Activated naive CD8-positive, alpha-beta T cell treated with anti-CD3 and anti-CD28 coated beads for 36 hours (primary cell): Measurements from ENCODE around the gene HOXA9. TPM values are rescaled to one million over a fixed set of nuclear protein-coding genes. Genes with fewer than 3 reads are reported as not detected.

Source experiments
- DNase-seq: peaks from one replicate; pipeline ENCODE4 v3.0.0; 2021
- H3K27ac Mint-ChIP-seq: one replicate; pipeline ENCODE4 v1.8.0; 2022; ENCODE audit warnings: mild to moderate bottlenecking, moderate library complexity, mixed read lengths
- H3K27me3 Mint-ChIP-seq: one replicate; pipeline ENCODE4 v1.8.0; 2022; ENCODE audit warnings: mild to moderate bottlenecking, mixed read lengths
- H3K36me3 Mint-ChIP-seq: one replicate; pipeline ENCODE4 v1.8.0; 2021; ENCODE audit warnings: mild to moderate bottlenecking, mixed read lengths
- H3K4me1 Mint-ChIP-seq: one replicate; pipeline ENCODE4 v1.8.0; 2021; ENCODE audit warnings: mixed read lengths
- H3K4me3 Mint-ChIP-seq: one replicate; pipeline ENCODE4 v1.8.0; 2022; ENCODE audit warnings: mild to moderate bottlenecking, moderate library complexity, mixed read lengths
- H3K9me3 Mint-ChIP-seq: one replicate; pipeline ENCODE4 v1.8.0; 2022; ENCODE audit warnings: mixed read lengths
- total RNA-seq, 2 experiments: library from RNA; stranded (reverse); gene quantifications; one replicate each; pipeline ENCODE4 v1.2.3, GENCODE V29; 2021

HOXA9 gene
- total RNA-seq, 2 experiments from 2014 or later, result not detected

- Mint-ChIP-seq H3K27ac (no peak overlapping the region), H3K4me3 (no peak overlapping the region), H3K36me3 (no peaks in the 10 kb centered on the region), H3K27me3 (peaks cover 91% of the 10 kb centered on the region), H3K4me1 (peaks cover 18% of the 10 kb centered on the region), H3K9me3 (no peaks in the 10 kb centered on the region)
- DNase-seq, result no peak
Measured at GRCh38 chr7:27194686-27195379, 29.5 kb upstream of the HOXA9 start.

- Mint-ChIP-seq H3K4me1 (peaks cover 21% of the 10 kb centered on the region), H3K36me3 (no peaks in the 10 kb centered on the region), H3K27me3 (peaks cover 95% of the 10 kb centered on the region), H3K9me3 (no peaks in the 10 kb centered on the region), H3K27ac (no peak overlapping the region), H3K4me3 (no peak overlapping the region)
- no peak for DNase-seq
Measured at GRCh38 chr7:27194002-27194352, 28.6 kb upstream of the HOXA9 start.

- peaks cover 26% of the 10 kb centered on the region for H3K4me1 Mint-ChIP-seq
- H3K27me3 Mint-ChIP-seq, result peaks cover 95% of the 10 kb centered on the region
- H3K4me3 Mint-ChIP-seq, result no peak overlapping the region
- H3K36me3 Mint-ChIP-seq, result no peaks in the 10 kb centered on the region
- DNase-seq, result no peak
- H3K9me3 Mint-ChIP-seq, result no peaks in the 10 kb centered on the region
- no peak overlapping the region for H3K27ac Mint-ChIP-seq
Measured at GRCh38 chr7:27193335-27194001, 28.1 kb upstream of the HOXA9 start.

GRCh38 chr7:27192546-27193334, 27.4 kb upstream of the HOXA9 start:
- Mint-ChIP-seq H3K4me1 (peaks cover 30% of the 10 kb centered on the region), H3K27ac (no peak overlapping the region), H3K36me3 (no peaks in the 10 kb centered on the region), H3K9me3 (no peaks in the 10 kb centered on the region), H3K4me3 (peak overlapping the region; percentile 18), H3K27me3 (peaks cover 95% of the 10 kb centered on the region)
- no peak for DNase-seq

- Mint-ChIP-seq H3K4me3 (peak overlapping the region; percentile 51), H3K27me3 (peaks cover 95% of the 10 kb centered on the region), H3K4me1 (peaks cover 34% of the 10 kb centered on the region), H3K36me3 (no peaks in the 10 kb centered on the region), H3K9me3 (no peaks in the 10 kb centered on the region), H3K27ac (no peak overlapping the region)
- no peak for DNase-seq
Measured at GRCh38 chr7:27191833-27192545, 26.7 kb upstream of the HOXA9 start.

GRCh38 chr7:27191161-27191731, 25.9 kb upstream of the HOXA9 start:
- no peak overlapping the region for H3K4me3 Mint-ChIP-seq
- no peaks in the 10 kb centered on the region for H3K36me3 Mint-ChIP-seq
- peaks cover 33% of the 10 kb centered on the region for H3K4me1 Mint-ChIP-seq
- H3K27me3 Mint-ChIP-seq, result peaks cover 95% of the 10 kb centered on the region
- DNase-seq, result no peak
- no peak overlapping the region for H3K27ac Mint-ChIP-seq
- no peaks in the 10 kb centered on the region for H3K9me3 Mint-ChIP-seq

GRCh38 chr7:27189997-27190748, 24.8 kb upstream of the HOXA9 start:
- Mint-ChIP-seq H3K27me3 (peaks cover 98% of the 10 kb centered on the region), H3K4me1 (peaks cover 38% of the 10 kb centered on the region), H3K9me3 (no peaks in the 10 kb centered on the region), H3K4me3 (no peak overlapping the region), H3K36me3 (no peaks in the 10 kb centered on the region), H3K27ac (no peak overlapping the region)
- no peak for DNase-seq

- Mint-ChIP-seq H3K36me3 (no peaks in the 10 kb centered on the region), H3K9me3 (no peaks in the 10 kb centered on the region), H3K4me3 (peak overlapping the region; percentile 18), H3K4me1 (peaks cover 43% of the 10 kb centered on the region), H3K27ac (no peak overlapping the region), H3K27me3 (peaks cover 98% of the 10 kb centered on the region)
- DNase-seq, result no peak
Measured at GRCh38 chr7:27189295-27189996, 24.1 kb upstream of the HOXA9 start.

- Mint-ChIP-seq H3K27ac (no peak overlapping the region), H3K4me1 (peaks cover 41% of the 10 kb centered on the region), H3K9me3 (no peaks in the 10 kb centered on the region), H3K4me3 (peak overlapping the region; percentile 61), H3K27me3 (peaks cover 98% of the 10 kb centered on the region), H3K36me3 (no peaks in the 10 kb centered on the region)
- DNase-seq, result no peak
Measured at GRCh38 chr7:27188386-27189294, 23.3 kb upstream of the HOXA9 start.

GRCh38 chr7:27187475-27188385, 22.4 kb upstream of the HOXA9 start:
- Mint-ChIP-seq H3K36me3 (no peaks in the 10 kb centered on the region), H3K27ac (no peak overlapping the region), H3K4me1 (peaks cover 38% of the 10 kb centered on the region), H3K9me3 (no peaks in the 10 kb centered on the region), H3K4me3 (peak overlapping the region; percentile 61), H3K27me3 (peaks cover 98% of the 10 kb centered on the region)
- no peak for DNase-seq

- Mint-ChIP-seq H3K4me1 (peaks cover 34% of the 10 kb centered on the region), H3K36me3 (no peaks in the 10 kb centered on the region), H3K9me3 (no peaks in the 10 kb centered on the region), H3K27ac (no peak overlapping the region), H3K27me3 (peaks cover 96% of the 10 kb centered on the region), H3K4me3 (no peak overlapping the region)
- no peak for DNase-seq
Measured at GRCh38 chr7:27186668-27187474, 21.5 kb upstream of the HOXA9 start.
